GM21381 (cell line): ENCODE results near the gene TMEM131.

Experiments
- ATAC-seq: cut with Tn5 transposase; IDR thresholded peaks from one replicate; pipeline ENCODE4 v1.9.1; 2021; ENCODE audit warnings: mild to moderate bottlenecking, moderate library complexity; ENCODE audit not compliant: unreplicated experiment

TMEM131 gene

GRCh38 chr2:97992836-97993825, 2.6 kb downstream of the TMEM131 start:
- no peak for ATAC-seq

GRCh38 chr2:97991081-97991856, 4.5 kb downstream of the TMEM131 start:
- ATAC-seq, result no peak

- ATAC-seq, result no peak
Observed at GRCh38 chr2:97988722-97989121, 7.0 kb downstream of the TMEM131 start.

DNA sequence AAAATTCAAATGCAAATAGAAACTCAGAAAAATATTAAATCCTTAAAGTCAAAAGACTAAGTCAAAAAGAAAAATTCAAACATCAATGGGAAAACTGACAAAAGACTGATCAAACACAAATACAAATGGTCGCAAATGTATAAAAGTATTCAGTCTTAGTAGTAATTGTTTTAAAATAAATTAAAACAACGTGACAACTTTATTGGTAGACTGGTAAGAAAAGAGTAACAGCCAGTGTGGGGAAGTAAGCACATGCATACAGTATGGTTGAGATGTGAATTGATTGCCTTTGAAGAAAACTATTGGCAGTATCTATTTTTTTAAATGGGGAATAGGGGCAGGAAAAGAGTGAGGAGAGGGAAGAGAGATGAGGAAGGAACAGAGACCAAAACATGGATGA, 9.8 kb downstream of the TMEM131 start:
- no peak for ATAC-seq

GRCh38 chr2:97983698-97984097, 12.1 kb downstream of the TMEM131 start:
- no peak for ATAC-seq

DNA sequence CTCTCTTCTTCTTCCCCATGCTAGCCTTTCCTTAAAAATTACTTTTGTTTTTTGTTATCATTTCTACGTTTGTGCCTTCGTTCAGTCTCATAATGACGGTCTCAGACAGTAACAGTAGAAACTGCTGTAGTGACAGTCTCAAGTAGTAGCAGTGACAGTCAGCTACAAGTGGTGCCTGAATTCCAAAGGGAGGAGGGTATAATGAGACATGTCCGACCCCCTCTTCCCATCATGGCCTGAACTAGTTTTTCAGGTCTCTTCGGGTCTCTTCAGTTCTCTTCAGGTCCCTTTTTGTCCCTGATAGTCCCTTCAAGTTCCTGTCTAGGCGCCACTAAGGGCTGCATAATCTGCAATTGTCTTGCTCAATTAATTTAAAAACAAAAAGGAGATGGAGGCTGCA, 12.6 kb downstream of the TMEM131 start:
- ATAC-seq, result no peak

GRCh38 chr2:97982621-97983020, 13.1 kb downstream of the TMEM131 start:
- no peak for ATAC-seq

GRCh38 chr2:97981961-97982360, 13.8 kb downstream of the TMEM131 start:
- ATAC-seq, result no peak

- no peak for ATAC-seq
Observed at GRCh38 chr2:97979904-97980303, 15.8 kb downstream of the TMEM131 start.

DNA sequence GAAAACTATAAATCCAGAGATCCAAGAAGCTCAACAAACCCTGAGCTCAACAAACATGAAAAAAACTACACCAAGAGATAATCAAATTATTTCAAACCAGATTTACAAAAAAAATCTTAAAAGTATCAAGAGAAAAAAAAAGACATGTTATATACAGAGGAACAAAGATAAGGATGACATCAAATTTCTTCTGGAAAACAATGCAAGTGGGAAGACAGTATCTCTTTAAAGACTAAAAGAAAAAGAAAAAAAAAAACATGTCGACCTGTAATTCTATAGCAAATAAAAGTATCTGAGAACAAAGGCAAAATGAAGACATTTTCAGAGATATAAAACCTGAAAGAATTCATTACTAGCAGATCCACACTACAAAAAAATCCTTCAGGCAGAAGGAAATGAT, 21.3 kb downstream of the TMEM131 start:
- no peak for ATAC-seq

DNA sequence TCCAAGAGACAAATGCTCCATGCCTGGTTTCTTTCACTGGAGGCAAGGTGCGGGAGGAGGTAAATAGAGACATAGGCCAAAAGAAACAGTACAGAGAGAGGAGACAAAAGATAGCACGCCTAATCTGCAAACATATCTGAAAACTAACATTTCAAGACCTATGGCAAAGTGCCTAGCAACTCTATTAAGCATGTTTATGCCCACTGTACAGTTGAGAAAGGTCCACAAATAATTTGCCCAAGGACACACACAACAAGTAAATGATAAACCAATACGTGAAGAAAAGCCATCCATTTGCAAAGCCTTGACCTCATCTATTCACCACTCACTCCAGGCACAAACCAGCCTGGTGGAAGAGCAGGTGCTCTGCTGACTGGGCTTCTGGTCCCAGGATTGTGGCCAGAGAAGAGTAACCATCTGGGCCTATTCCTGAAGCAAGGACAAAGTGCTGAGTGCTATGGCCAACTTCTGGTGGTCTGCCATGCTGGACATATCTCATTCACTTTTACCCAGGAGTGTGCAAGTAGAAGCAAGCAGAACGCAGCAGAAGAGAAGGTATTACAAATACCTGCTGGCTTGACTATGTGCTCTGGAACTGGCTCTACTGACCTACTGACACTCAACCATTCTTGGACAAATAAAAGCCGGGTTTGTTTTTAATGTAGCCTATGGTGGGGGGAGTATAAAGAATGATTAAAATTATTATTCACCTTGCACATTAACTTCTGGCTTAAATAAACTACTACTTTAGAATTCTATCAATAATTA, 25.3 kb downstream of the TMEM131 start:
- no peak for ATAC-seq

DNA sequence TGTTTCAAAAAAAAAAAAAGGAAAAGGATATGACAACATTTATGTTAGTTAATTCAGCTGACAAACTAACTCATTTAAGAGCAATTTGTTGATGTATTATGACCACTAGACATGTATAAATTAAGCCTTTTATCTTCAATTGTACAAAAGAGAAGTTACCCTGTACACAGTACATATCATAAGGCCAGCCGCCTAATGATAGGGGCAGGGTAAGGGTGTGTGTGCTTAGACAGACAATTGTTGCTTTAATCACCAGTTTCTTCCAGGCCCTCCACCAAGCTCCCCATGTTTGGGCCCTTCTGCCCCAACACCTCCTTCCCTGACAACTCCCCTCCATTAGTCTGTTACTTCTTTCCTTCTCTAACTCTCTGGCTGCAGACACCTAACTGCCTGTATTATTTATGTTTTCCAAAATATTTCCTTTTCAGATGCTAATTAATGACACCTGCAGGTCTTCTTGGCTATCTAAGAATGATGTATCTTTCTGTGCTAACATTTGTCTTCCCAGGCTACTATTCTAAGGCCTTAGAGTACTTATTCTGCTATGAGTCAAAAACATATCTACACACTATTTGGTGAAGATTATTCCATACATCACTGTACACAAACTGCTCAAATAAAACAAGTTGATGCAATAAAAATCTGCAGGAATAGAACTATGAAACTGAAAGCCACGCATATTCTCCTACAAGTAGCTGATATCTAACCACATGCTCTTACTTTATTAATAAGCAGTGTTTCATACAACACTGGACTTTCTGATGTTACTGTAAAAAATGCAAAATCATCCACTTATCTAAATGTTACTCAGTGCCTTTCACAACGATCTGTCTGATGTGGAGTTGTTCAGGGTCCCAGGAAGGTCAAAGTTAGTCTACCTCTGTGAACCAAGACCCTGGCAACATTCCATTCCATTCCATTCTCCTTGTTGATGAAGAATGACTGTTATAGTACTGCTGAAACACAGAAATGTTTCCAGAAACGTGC, 26.4 kb downstream of the TMEM131 start:
- ATAC-seq, result no peak

GRCh38 chr2:97967931-97968627, 27.7 kb downstream of the TMEM131 start:
- no peak for ATAC-seq

DNA sequence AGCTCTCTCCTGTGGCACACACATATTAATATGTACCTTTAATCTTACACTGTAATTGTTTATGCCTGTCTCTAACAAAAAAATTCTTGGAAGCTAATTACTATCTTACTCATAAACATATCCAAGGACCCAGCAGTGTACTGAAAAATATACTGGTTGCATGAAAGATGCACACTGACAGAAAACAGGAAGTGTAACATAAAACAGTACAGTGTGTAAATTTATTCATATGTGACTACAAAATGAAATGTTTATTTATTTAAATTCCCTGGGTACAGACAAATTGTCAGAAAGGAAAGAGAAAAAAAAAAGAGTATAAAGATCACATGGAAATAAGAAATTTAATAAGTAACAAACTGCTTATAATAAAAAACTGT, 28.5 kb downstream of the TMEM131 start:
- peak; percentile 4 for ATAC-seq

- peak; percentile 45 for ATAC-seq
Observed at GRCh38 chr2:97966545-97967215, 29.1 kb downstream of the TMEM131 start.

GRCh38 chr2:97965116-97965515, 30.6 kb downstream of the TMEM131 start:
- ATAC-seq, result no peak

DNA sequence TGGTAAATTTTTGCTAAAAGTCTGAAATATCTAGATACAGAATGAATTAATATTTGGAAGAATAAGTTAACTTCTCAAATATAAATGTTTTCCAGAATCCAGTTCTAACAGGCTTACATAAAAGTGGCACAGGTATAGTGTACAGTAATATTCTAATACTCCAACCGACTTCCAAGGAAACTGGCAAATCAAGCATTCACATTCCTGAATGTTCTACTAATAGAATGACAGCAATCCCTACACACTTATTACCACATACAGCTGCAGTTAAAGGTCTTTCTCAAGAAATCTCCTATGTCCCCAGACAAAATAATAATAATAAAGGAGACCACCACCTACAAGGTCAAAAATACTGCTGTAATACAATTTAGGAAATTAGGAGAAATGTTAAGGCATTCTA, 31.9 kb downstream of the TMEM131 start:
- no peak for ATAC-seq

GRCh38 chr2:97963079-97963406, 32.7 kb downstream of the TMEM131 start:
- ATAC-seq, result no peak

- ATAC-seq, result no peak
Observed at GRCh38 chr2:97961534-97961933, 34.2 kb downstream of the TMEM131 start.
